Upper lobe of left lung (tissue), 4 donors: ENCODE measurements around the gene MYO18A.

Source experiments
- EP300 ChIP-seq, 4 donors: sonication (generic); formaldehyde crosslinking; IDR thresholded peaks; one replicate each; pipeline ENCODE4 v1.5.1; 2017; ENCODE audit warnings: antibody characterized with exemption in 4 of 4, control low read depth in 2 of 4
- POLR2A ChIP-seq, 4 donors: fragments of 450-650 bp; IDR thresholded peaks; one replicate each; pipeline ENCODE4 v1.5.1; 2016 to 2017; ENCODE audit warnings: antibody characterized with exemption in 4 of 4, mild to moderate bottlenecking in 2 of 4
- TF ChIP-seq, protein P1 (sequence below), 6 experiments: fragments of 450-650 bp in 4 of 6; fragments of 200-600 bp in 2 of 6; sonication (generic) in 2 of 6; IDR thresholded peaks; one replicate each; pipeline ENCODE4 v1.5.1; 2016 to 2019; ENCODE audit warnings: antibody characterized with exemption in 6 of 6

DNA sequence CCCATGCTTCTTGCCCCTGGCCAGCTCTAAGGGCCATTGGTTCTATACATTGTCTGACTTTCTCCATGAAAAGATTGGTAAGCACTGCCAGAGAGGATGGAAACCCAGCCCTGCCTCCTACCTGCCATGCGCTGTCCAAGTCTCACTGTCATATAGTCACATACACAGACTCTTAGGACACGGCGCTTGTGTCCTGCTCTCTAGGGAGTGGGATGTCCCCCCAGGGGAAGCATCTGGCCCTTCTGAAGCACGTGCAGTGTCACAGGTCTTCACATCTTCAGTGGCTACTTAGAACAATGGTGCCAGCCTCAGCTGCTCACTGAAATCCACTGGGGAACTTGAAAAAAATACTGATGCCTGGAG lies 38.7 kb downstream of the MYO18A start:
- TF ChIP-seq EP300 (IDR thresholded peaks at IDR 0.05), result no peak
- TF ChIP-seq, protein P1, sequence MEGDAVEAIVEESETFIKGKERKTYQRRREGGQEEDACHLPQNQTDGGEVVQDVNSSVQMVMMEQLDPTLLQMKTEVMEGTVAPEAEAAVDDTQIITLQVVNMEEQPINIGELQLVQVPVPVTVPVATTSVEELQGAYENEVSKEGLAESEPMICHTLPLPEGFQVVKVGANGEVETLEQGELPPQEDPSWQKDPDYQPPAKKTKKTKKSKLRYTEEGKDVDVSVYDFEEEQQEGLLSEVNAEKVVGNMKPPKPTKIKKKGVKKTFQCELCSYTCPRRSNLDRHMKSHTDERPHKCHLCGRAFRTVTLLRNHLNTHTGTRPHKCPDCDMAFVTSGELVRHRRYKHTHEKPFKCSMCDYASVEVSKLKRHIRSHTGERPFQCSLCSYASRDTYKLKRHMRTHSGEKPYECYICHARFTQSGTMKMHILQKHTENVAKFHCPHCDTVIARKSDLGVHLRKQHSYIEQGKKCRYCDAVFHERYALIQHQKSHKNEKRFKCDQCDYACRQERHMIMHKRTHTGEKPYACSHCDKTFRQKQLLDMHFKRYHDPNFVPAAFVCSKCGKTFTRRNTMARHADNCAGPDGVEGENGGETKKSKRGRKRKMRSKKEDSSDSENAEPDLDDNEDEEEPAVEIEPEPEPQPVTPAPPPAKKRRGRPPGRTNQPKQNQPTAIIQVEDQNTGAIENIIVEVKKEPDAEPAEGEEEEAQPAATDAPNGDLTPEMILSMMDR (IDR thresholded peaks at IDR 0.05), result no peak
- no peak for TF ChIP-seq POLR2A (IDR thresholded peaks at IDR 0.05)
